MM.1S (cell line): ENCODE measurements around the gene MYRIP.
"Not testable (repeated sequence)": the region's sequence is repeated elsewhere in the genome, so short reads cannot be mapped to it uniquely, and the experiment has no call there.

Source experiments
- DNase-seq: peaks from one replicate; pipeline ENCODE4 v3.0.0-alpha.2; 2015
- H2AFZ ChIP-seq: fragments of 300-600 bp; sonication (generic); 2 replicates; pipeline ENCODE4 v1.6.0; 2016; ENCODE audit warnings: antibody characterized with exemption, low read length
- H3F3A ChIP-seq: fragments of 300-600 bp; sonication (generic); 2 replicates; pipeline ENCODE4 v1.6.1; 2016; ENCODE audit warnings: mild to moderate bottlenecking, antibody characterized with exemption, low read length, moderate library complexity, mixed read lengths; ENCODE audit not compliant: insufficient read depth
- H3K27ac ChIP-seq: fragments of 300-600 bp; sonication (generic); 2 replicates; pipeline ENCODE4 v1.5.1; 2016; ENCODE audit warnings: mild to moderate bottlenecking, low read length
- H3K27me3 ChIP-seq: fragments of 300-600 bp; sonication (generic); replicated peaks from 2 replicates; pipeline ENCODE4 v1.6.0; 2016; ENCODE audit warnings: low read length; ENCODE audit not compliant: insufficient read depth
- H3K36me3 ChIP-seq: fragments of 300-600 bp; sonication (generic); replicated peaks from 2 replicates; pipeline ENCODE4 v1.6.1; 2016; ENCODE audit warnings: mild to moderate bottlenecking, low read length, mixed read lengths; ENCODE audit not compliant: insufficient read depth
- H3K4me1 ChIP-seq: fragments of 300-600 bp; sonication (generic); 2 replicates; pipeline ENCODE4 v1.6.1; 2016; ENCODE audit warnings: low read length, mixed read lengths
- H3K4me2 ChIP-seq: fragments of 300-600 bp; sonication (generic); 2 replicates; pipeline ENCODE4 v1.6.0; 2016; ENCODE audit warnings: low read depth, low read length
- H3K4me3 ChIP-seq: fragments of 300-600 bp; sonication (generic); 2 replicates; pipeline ENCODE4 v1.5.1; 2016; ENCODE audit warnings: low read length, mixed read lengths
- H3K79me2 ChIP-seq: fragments of 300-600 bp; sonication (generic); 2 replicates; pipeline ENCODE4 v1.6.1; 2016; ENCODE audit warnings: mixed run types, low read length, mixed read lengths
- H3K9ac ChIP-seq: fragments of 300-600 bp; sonication (generic); 2 replicates; pipeline ENCODE4 v1.6.1; 2016; ENCODE audit warnings: low read length, mixed read lengths
- H3K9me2 ChIP-seq: fragments of 300-600 bp; sonication (generic); replicated peaks from 2 replicates; pipeline ENCODE4 v1.6.1; 2016; ENCODE audit warnings: mild to moderate bottlenecking, low read length, mixed read lengths; ENCODE audit not compliant: insufficient read depth
- H3K9me3 ChIP-seq: fragments of 300-600 bp; sonication (generic); replicated peaks from 2 replicates; pipeline ENCODE4 v1.6.1; 2016; ENCODE audit warnings: mild to moderate bottlenecking, low read length, mixed read lengths; ENCODE audit not compliant: insufficient read depth
- H4K20me1 ChIP-seq: fragments of 300-600 bp; sonication (generic); 2 replicates; pipeline ENCODE4 v1.6.1; 2016; ENCODE audit warnings: mild to moderate bottlenecking, low read length, moderate library complexity, mixed read lengths; ENCODE audit not compliant: insufficient read depth
- EZH2 ChIP-seq: fragments of 300-600 bp; sonication (generic); optimal IDR thresholded peaks from 2 replicates; pipeline ENCODE3; 2017; ENCODE audit warnings: low read depth, mild to moderate bottlenecking, antibody characterized with exemption, low read length, mixed read lengths
- EZH2phosphoT487 ChIP-seq: fragments of 300-600 bp; sonication (generic); IDR thresholded peaks from 2 replicates; pipeline ENCODE4 v1.6.1; 2018; ENCODE audit warnings: antibody characterized with exemption, low read length
- TF ChIP-seq, protein P1 (sequence below): fragments of 300-600 bp; sonication (generic); IDR thresholded peaks from 2 replicates; pipeline ENCODE4 v1.5.1; 2016; ENCODE audit warnings: antibody characterized with exemption, low read length, mixed read lengths

The MYRIP gene

DNA sequence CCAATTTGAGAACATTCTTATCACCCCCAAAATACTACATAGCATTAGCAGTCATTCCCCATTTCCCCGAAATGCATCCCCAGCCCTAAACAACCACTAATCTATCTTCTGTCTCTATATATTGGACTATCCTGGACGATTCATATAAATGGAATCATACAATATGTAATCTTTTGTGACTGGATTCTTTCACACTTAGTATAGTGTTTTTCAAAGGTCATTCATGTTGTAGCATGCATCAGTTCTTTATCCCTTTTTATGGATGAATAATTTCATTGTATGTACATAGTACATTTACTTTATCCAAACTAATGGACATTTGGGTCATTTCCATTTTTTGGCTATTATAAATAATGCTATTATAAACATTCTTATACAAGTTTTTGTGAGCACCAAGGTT is 472.6 kb downstream of the MYRIP start:
- H4K20me1 ChIP-seq, result no peaks in the 10 kb centered on the region
- no peak for DNase-seq
- H2AFZ ChIP-seq, result no peak overlapping the region
- H3K4me1 ChIP-seq, result no peaks in the 10 kb centered on the region
- H3K4me3 ChIP-seq, result no peak overlapping the region
- no peaks in the 10 kb centered on the region for H3F3A ChIP-seq
- no peak for TF ChIP-seq EZH2
- TF ChIP-seq EZH2phosphoT487, result no peak
- TF ChIP-seq, protein P1, sequence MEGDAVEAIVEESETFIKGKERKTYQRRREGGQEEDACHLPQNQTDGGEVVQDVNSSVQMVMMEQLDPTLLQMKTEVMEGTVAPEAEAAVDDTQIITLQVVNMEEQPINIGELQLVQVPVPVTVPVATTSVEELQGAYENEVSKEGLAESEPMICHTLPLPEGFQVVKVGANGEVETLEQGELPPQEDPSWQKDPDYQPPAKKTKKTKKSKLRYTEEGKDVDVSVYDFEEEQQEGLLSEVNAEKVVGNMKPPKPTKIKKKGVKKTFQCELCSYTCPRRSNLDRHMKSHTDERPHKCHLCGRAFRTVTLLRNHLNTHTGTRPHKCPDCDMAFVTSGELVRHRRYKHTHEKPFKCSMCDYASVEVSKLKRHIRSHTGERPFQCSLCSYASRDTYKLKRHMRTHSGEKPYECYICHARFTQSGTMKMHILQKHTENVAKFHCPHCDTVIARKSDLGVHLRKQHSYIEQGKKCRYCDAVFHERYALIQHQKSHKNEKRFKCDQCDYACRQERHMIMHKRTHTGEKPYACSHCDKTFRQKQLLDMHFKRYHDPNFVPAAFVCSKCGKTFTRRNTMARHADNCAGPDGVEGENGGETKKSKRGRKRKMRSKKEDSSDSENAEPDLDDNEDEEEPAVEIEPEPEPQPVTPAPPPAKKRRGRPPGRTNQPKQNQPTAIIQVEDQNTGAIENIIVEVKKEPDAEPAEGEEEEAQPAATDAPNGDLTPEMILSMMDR, result no peak
- H3K9me3 ChIP-seq, result no peaks in the 10 kb centered on the region
- no peaks in the 10 kb centered on the region for H3K9me2 ChIP-seq
- no peak overlapping the region for H3K4me2 ChIP-seq
- H3K27ac ChIP-seq, result no peak overlapping the region
- no peaks in the 10 kb centered on the region for H3K36me3 ChIP-seq
- H3K9ac ChIP-seq, result no peak overlapping the region
- H3K27me3 ChIP-seq, result no peaks in the 10 kb centered on the region
- no peaks in the 10 kb centered on the region for H3K79me2 ChIP-seq

DNA sequence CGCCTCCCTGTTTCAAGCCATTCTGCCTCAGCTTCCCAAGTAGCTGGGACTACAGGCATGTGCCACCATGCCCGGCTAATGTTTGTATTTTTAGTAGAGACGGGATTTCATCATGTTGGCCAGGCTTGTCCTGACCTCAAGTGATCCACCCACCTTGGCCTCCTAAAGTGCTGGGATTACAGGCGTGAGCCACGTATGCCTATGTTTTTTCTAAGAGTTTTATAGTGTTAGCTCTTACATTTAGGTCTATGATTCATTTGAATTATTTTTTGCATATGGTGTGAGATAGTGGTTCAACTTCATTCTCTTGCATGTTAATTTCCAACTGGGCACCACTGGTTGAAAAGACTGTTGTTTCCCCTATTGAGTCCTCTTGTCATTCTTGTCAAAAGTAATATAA is 473.6 kb downstream of the MYRIP start:
- not testable (repeated sequence) for H2AFZ ChIP-seq, H3F3A ChIP-seq, H3K4me2 ChIP-seq, H3K4me3 ChIP-seq, H4K20me1 ChIP-seq, H3K4me1 ChIP-seq, H3K9me2 ChIP-seq, H3K27ac ChIP-seq, H3K9ac ChIP-seq, H3K36me3 ChIP-seq, DNase-seq, H3K79me2 ChIP-seq, H3K9me3 ChIP-seq, H3K27me3 ChIP-seq

DNA sequence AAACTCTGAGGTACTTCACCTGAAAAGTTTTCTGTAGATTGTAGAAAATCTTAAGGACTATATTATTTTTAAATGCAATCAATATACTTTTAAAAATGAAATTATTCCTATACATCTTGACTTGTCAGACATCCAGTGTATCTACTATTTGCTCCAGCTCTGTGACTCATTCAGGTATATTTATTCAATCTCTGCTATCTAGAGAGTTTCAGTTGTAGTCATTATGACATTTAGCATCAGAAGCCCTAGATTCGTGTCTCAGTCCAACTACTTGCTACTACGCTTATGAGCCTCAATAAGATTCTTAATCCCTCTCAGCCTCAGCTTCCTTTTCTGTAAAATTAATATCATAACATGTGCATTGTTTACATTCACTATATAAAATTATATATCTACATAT is 477.8 kb downstream of the MYRIP start:
- Histone ChIP-seq H3F3A (no peaks in the 10 kb centered on the region), H3K4me3 (no peak overlapping the region), H3K4me1 (no peaks in the 10 kb centered on the region), H3K27ac (no peak overlapping the region), H3K36me3 (no peaks in the 10 kb centered on the region), H3K79me2 (no peaks in the 10 kb centered on the region), H3K9ac (no peak overlapping the region), H4K20me1 (no peaks in the 10 kb centered on the region), H2AFZ (no peak overlapping the region), H3K27me3 (no peaks in the 10 kb centered on the region), H3K9me3 (no peaks in the 10 kb centered on the region), H3K4me2 (no peak overlapping the region), H3K9me2 (no peaks in the 10 kb centered on the region)
- no peak for DNase-seq
- TF ChIP-seq EZH2phosphoT487, result no peak
- TF ChIP-seq, protein P1, result no peak
- TF ChIP-seq EZH2, result no peak

DNA sequence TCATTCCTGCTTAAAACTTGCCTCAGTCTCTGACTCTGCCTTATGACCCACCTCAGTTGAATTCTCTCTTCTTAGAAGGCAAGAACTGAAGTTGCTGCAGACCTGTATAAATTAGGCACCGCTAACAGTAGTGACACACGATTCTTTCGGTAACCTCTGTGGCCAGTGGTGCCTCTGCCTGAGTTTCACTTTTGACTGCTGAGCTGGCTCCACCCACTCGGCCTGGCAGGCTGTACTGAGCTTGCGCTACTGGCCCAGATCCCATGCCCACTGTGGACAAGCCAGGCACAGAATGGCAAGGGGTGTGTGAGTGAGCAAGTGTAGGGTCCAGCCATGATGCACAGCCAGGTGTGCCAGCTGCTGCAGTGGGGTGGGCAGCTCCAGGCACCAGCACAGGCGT is 481.0 kb downstream of the MYRIP start:
- TF ChIP-seq EZH2 (no peak), EZH2phosphoT487 (no peak)
- TF ChIP-seq, protein P1, result no peak
- Histone ChIP-seq H3F3A (no peaks in the 10 kb centered on the region), H3K4me3 (no peak overlapping the region; the same call in 1 of the 2 replicates), H3K9me3 (no peaks in the 10 kb centered on the region), H3K27me3 (no peaks in the 10 kb centered on the region), H3K36me3 (no peaks in the 10 kb centered on the region), H2AFZ (no peak overlapping the region), H3K9ac (no peak overlapping the region), H3K27ac (no peak overlapping the region), H3K9me2 (no peaks in the 10 kb centered on the region), H3K4me2 (no peak overlapping the region), H4K20me1 (no peaks in the 10 kb centered on the region), H3K4me1 (no peaks in the 10 kb centered on the region), H3K79me2 (no peaks in the 10 kb centered on the region)
- no peak for DNase-seq
